GM18861 (cell line): ENCODE measurements around the gene ASB13.
"Not testable (repeated sequence)": the region's sequence is repeated elsewhere in the genome, so short reads cannot be mapped to it uniquely, and the experiment has no call there.

Experiments used
- ATAC-seq: cut with Tn5 transposase; IDR thresholded peaks from one replicate; pipeline ENCODE4 v1.9.1; 2021; ENCODE audit not compliant: unreplicated experiment

The ASB13 gene

GRCh38 chr10:5608608-5609220 is 57.7 kb downstream of the ASB13 start:
- no peak for ATAC-seq

- no peak for ATAC-seq
These were observed 58.8 kb downstream of the ASB13 start for GRCh38 chr10:5607594-5607993.

GRCh38 chr10:5606864-5607263 is 59.5 kb downstream of the ASB13 start:
- no peak for ATAC-seq

- no peak for ATAC-seq
These were observed 60.1 kb downstream of the ASB13 start for GRCh38 chr10:5606321-5606720.

- no peak for ATAC-seq
These were observed 61.4 kb downstream of the ASB13 start for GRCh38 chr10:5604961-5605360.

GRCh38 chr10:5604236-5604925 is 62.0 kb downstream of the ASB13 start:
- no peak for ATAC-seq

GRCh38 chr10:5603848-5604170 is 62.6 kb downstream of the ASB13 start:
- ATAC-seq: no peak

- ATAC-seq: no peak
These were observed 63.1 kb downstream of the ASB13 start for GRCh38 chr10:5603091-5603847.

GRCh38 chr10:5601826-5602495 is 64.4 kb downstream of the ASB13 start:
- ATAC-seq: no peak

GRCh38 chr10:5600908-5601307 is 65.5 kb downstream of the ASB13 start:
- ATAC-seq: no peak

GRCh38 chr10:5599613-5600520 is 66.5 kb downstream of the ASB13 start:
- no peak for ATAC-seq

GRCh38 chr10:5598085-5598690 is 68.2 kb downstream of the ASB13 start:
- no peak for ATAC-seq

GRCh38 chr10:5596611-5597341 is 69.6 kb downstream of the ASB13 start:
- ATAC-seq: no peak

- no peak for ATAC-seq
These were observed 70.4 kb downstream of the ASB13 start for GRCh38 chr10:5595994-5596471.

GRCh38 chr10:5595591-5595990 is 70.8 kb downstream of the ASB13 start:
- ATAC-seq: no peak

- ATAC-seq: no peak
These were observed 71.3 kb downstream of the ASB13 start for GRCh38 chr10:5595095-5595494.

GRCh38 chr10:5594271-5595049 is 71.9 kb downstream of the ASB13 start:
- no peak for ATAC-seq

GRCh38 chr10:5593347-5593746 is 73.0 kb downstream of the ASB13 start:
- ATAC-seq: not testable (repeated sequence)

- no peak for ATAC-seq
These were observed 74.3 kb downstream of the ASB13 start for GRCh38 chr10:5592070-5592469.
